Esophagus squamous epithelium (tissue), 5 donors: ENCODE measurements around the gene TYK2. TPM values are rescaled to one million over a fixed set of nuclear protein-coding genes. Genes with fewer than 3 reads are reported as not detected.

Source experiments
- DNase-seq: peaks from one replicate; lab custom pipeline; 2025; lab: John Stamatoyannopoulos, UW
- H3K27ac ChIP-seq, 4 donors: fragments of 200-600 bp; sonication (generic); one replicate each; pipeline ENCODE4 v1.5.1; 2016 to 2019; ENCODE audit warnings: mild to moderate bottlenecking in 1 of 4
- H3K27me3 ChIP-seq, 4 donors: fragments of 200-600 bp; sonication (generic); 1 replicate in 3 of 4; 2 replicates in 1 of 4; pipeline versions ENCODE4 v1.5.1 to v1.6.0; 2017 to 2021; ENCODE audit warnings: antibody characterized with exemption in 1 of 4
- H3K36me3 ChIP-seq, 3 donors: fragments of 200-600 bp; sonication (generic); one replicate each; pipeline ENCODE4 v1.5.1; 2016 to 2019
- H3K4me1 ChIP-seq, 3 donors: fragments of 200-600 bp; sonication (generic); one replicate each; pipeline ENCODE4 v1.5.1; 2017 to 2019
- H3K4me3 ChIP-seq, 4 donors: fragments of 200-600 bp; sonication (generic); 1 replicate in 3 of 4; 2 replicates in 1 of 4; pipeline ENCODE4 v1.5.1; 2016 to 2019; ENCODE audit warnings: mild to moderate bottlenecking in 2 of 4, moderate library complexity in 1 of 4
- H3K9me3 ChIP-seq, 3 donors: fragments of 200-600 bp; sonication (generic); one replicate each; pipeline ENCODE4 v1.5.1; 2016 to 2019
- POLR2A ChIP-seq, 4 donors: fragments of 450-650 bp; IDR thresholded peaks; one replicate each; pipeline ENCODE4 v1.6.1; 2017; ENCODE audit warnings: antibody characterized with exemption in 4 of 4, mild to moderate bottlenecking in 4 of 4, moderate library complexity in 3 of 4
- WGBS, 2 donors: methylation state at CpG; one replicate each; pipeline ENCODE4 v1.1.5; 2018; 5-methylcytosine and 5-hydroxymethylcytosine counted together
- intact Hi-C: fragments of 100-400 bp; cut with DNase I; formaldehyde crosslinking; loops from one replicate; pipeline ENCODE4 v1.15.0; 2022
- total RNA-seq, 4 donors: library from RNA; depleted of rRNA; stranded (reverse); fragments of >200 nt; gene quantifications; one replicate each; pipeline ENCODE4 v1.1.0, GENCODE V29; 2016
- TF ChIP-seq, protein P1 (sequence below), 6 experiments: fragments of 450-650 bp in 4 of 6; fragments of 200-600 bp in 2 of 6; sonication (generic) in 2 of 6; IDR thresholded peaks; one replicate each; pipeline ENCODE4 v1.5.1; 2016 to 2019; ENCODE audit warnings: antibody characterized with exemption in 6 of 6, mild to moderate bottlenecking in 4 of 6, moderate library complexity in 4 of 6
- donor health status: DM: yes; HTN: yes; CAD: no.

TYK2 gene
- total RNA-seq, 4 donors from 2014 or later: 41.8 to 74.2 (median 50.7) TPM

DNA sequence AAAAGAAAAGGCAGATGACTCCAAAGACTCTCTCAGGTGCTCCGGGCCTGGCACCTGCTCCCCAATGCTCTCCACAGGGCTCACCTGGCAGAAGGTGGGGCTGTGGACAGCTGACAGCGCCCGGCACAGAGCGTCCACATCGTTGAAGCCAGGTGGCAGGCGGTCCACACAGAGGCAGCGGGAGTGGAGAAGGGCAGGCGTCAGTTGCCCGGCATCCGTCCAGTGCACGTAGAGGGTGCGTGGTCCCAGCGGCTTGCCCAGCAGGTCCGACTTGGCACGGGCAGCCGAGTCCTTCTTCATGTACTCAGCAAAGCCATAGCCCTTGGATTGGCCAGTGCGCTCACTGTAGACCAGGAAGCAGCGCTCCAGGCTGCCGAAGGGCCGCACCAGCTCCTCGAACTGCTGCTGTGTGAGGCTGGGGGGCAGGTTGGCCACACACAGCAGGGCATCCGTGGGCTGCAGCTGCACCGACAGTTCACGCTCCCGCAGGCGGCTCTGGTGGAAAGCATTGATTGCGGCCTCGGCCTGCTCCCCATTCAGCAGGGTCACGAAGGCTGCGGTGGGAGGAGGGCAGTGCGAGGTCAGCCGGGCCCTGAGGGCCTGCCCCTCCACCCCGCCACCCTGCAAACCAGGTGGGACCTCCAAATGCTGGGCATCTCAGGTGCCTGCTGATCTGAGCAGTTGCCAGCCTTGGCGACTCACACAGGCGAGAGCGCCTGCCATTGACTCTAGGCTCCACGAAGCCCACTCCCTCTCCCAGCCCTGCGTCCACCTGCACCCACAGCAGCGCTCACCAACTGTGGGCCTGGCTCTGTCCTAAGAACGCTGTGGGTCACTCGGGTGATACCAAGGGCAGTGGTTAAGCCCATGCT lies 51.6 kb downstream of the TYK2 start:
- Histone ChIP-seq H3K4me1 (peaks cover 10 to 19% (median 11%) of the 10 kb centered on the region in 3 donors), H3K9me3 (no peaks in the 10 kb centered on the region), H3K36me3 (peaks cover 30 to 70% (median 49%) of the 10 kb centered on the region in 3 donors), H3K27ac (no peak overlapping the region), H3K4me3 (no peak overlapping the region), H3K27me3 (no peaks in the 10 kb centered on the region)
- 91 to 100% methylated on average over 1 to 18 of the region's 41 CpGs for WGBS, 2 donors
- TF ChIP-seq, protein P1, sequence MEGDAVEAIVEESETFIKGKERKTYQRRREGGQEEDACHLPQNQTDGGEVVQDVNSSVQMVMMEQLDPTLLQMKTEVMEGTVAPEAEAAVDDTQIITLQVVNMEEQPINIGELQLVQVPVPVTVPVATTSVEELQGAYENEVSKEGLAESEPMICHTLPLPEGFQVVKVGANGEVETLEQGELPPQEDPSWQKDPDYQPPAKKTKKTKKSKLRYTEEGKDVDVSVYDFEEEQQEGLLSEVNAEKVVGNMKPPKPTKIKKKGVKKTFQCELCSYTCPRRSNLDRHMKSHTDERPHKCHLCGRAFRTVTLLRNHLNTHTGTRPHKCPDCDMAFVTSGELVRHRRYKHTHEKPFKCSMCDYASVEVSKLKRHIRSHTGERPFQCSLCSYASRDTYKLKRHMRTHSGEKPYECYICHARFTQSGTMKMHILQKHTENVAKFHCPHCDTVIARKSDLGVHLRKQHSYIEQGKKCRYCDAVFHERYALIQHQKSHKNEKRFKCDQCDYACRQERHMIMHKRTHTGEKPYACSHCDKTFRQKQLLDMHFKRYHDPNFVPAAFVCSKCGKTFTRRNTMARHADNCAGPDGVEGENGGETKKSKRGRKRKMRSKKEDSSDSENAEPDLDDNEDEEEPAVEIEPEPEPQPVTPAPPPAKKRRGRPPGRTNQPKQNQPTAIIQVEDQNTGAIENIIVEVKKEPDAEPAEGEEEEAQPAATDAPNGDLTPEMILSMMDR (IDR thresholded peaks at IDR 0.05): no peak
- no peak for TF ChIP-seq POLR2A (IDR thresholded peaks at IDR 0.05)
- no peak for DNase-seq
- intact Hi-C loops: no loop called here

DNA sequence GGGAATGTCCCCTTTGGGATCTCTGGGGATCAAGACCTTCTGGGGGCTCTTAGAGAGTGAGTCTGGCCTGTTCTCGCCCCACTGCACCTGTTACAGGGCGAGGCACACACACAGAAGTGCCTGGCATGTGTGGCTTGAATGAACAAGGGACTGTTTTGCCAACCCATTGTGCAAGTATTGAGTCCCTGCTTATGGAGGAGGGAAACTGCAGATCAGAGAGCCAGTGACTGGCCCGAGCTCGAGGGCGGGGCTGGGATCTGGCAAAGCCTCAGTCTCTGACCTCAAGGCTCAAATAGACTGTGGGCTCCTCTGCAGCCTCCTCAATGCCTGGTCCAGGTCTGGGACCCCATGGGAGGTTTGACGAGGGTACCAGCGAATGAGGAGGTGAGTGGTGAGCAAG lies 52.6 kb downstream of the TYK2 start:
- 89% methylated on average over 3 of the region's 7 CpGs; no CpG with 5 or more reads in 1 of the 2 donors for WGBS, 2 donors
- DNase-seq: no peak
- H3K27ac ChIP-seq: no peak overlapping the region
- TF ChIP-seq, protein P1 (IDR thresholded peaks at IDR 0.05): no peak
- no peak for TF ChIP-seq POLR2A (IDR thresholded peaks at IDR 0.05)
- intact Hi-C loops: no loop called here
- no peaks in the 10 kb centered on the region for H3K27me3 ChIP-seq
- no peaks in the 10 kb centered on the region for H3K9me3 ChIP-seq
- H3K36me3 ChIP-seq: peaks cover 37 to 80% (median 57%) of the 10 kb centered on the region in 3 donors
- peaks cover 9 to 14% (median 10%) of the 10 kb centered on the region in 3 donors for H3K4me1 ChIP-seq
- no peak overlapping the region for H3K4me3 ChIP-seq

DNA sequence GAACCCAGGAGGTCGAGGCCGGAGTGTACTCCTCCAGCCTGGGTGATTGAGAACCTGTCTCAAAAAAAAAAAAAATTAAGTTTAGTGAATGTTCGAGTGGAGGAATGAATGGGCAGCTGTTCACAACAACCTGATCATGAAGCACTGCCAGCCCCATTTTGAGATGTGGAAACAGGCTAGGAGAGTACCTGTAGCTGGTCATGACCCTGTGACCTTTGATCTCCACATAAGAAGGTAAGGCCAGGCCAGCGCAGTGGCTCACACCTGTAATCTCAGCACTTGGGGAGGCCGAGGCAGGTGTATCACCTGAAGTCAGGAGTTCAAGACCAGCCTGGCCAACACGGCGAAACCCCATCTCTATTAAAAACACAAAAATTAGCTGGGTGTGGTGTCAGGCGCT lies 54.6 kb downstream of the TYK2 start:
- Histone ChIP-seq H3K36me3 (peaks cover 44 to 100% (median 76%) of the 10 kb centered on the region in 3 donors), H3K9me3 (no peaks in the 10 kb centered on the region), H3K27me3 (no peaks in the 10 kb centered on the region), H3K4me3 (no peak overlapping the region), H3K27ac (no peak overlapping the region), H3K4me1 (no peaks in the 10 kb centered on the region)
- TF ChIP-seq POLR2A (IDR thresholded peaks at IDR 0.05): no peak
- TF ChIP-seq, protein P1 (IDR thresholded peaks at IDR 0.05): no peak
- no peak for DNase-seq
- intact Hi-C loops: no loop called here
- 89 to 97% methylated on average over 6 to 7 of the region's 8 CpGs for WGBS, 2 donors

DNA sequence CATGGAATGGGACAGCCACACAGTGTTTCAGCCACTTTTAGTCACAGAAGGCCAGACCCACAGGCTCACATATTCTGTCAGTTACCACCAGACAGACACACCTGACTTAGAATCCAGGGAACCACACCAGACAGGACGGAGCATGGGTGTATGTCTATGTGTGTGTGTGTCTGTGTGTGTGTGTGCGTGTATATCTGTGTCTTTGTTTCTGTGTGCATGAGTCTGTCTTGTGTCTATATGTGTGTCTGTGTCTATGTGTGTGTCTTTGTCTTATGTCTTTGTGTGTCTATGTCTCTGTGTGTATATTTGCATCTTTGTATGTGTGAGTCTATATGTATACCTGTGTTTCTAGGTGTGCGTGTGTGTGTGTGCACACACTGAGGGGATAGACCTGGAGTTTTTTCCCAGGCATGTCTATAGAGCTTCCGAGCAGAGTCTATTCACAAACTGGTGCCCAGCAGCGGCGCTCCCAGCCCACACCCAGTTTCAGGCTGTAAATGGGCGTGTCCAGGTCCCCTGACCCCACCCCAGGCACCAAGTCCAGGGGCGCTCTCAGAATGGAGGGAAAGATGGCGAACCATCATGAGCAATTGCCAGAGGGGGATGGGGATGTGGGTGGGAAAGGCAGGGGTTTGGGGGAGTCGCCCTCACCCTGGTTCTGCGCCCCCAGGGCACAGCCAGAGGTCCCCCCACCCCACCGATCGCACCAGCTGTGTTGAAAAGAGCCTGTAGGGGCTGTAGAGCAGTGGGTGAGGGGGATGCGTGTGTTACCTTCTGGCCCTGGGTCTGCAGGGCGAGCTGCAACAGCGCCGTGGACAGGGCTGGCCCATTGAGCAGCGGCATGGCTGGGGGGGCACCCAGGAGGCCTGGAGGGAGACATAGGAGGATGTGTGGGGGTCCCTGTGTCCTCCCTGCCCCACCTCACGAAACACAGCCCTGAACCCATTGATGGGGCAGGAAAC lies 58.2 kb downstream of the TYK2 start:
- Histone ChIP-seq H3K27me3 (no peaks in the 10 kb centered on the region), H3K4me3 (no peak overlapping the region), H3K4me1 (no peaks in the 10 kb centered on the region), H3K27ac (no peak overlapping the region), H3K36me3 (peaks cover 35 to 100% (median 64%) of the 10 kb centered on the region in 3 donors), H3K9me3 (no peaks in the 10 kb centered on the region)
- WGBS, 2 donors: 96 to 98% methylated on average over 3 to 5 of the region's 19 CpGs
- intact Hi-C loops: no loop called here
- no peak for TF ChIP-seq POLR2A (IDR thresholded peaks at IDR 0.05)
- TF ChIP-seq, protein P1 (IDR thresholded peaks at IDR 0.05): no peak
- no peak for DNase-seq
